GM18526 (cell line): ENCODE measurements around the gene GPX1.

Source experiments
- POLR2A ChIP-seq: IDR thresholded peaks from 3 replicates; pipeline ENCODE4 v1.6.1; 2011; ENCODE audit not compliant: insufficient read length; ENCODE audit errors: extremely low read depth

The GPX1 gene

DNA sequence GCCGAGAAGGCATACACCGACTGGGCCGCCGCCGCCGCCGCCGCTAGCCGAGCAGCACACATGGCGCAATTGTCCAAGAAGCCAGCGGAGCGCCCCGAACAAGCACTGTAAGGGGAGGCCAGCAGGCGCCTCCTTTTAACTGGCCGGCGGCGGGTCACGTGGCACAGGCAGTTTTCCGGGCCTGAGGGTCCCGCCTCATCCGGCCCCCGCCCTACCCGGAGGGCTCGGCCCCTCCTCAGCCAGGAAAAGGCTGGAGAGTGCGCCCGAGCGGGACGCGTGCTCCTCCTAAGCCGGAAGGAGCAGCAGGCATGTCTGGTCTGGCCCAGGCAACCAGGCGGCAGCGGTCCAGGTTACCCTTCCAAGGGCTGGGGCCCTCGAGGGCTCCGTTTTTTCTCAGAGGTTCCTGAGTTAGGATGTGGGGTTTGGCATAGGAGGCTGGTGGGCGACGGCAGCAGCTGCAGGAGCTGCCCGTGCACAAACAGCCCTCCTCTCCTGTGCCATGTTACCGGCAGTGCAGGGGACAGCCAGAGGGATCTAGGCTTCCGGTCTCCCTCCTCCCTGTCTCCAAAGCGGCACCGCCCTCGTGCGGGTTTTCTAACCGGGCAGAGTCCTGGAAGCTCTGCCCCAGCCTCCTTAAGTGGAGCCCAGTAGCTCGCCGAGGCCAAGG, at the start of gene GPX1:
Gene GPX1 (minus strand): TSS at position 137 of the 667 bp plus-strand sequence. CDS start 75 bp downstream, at position 62.
- peak; percentile 91 for TF ChIP-seq POLR2A

DNA sequence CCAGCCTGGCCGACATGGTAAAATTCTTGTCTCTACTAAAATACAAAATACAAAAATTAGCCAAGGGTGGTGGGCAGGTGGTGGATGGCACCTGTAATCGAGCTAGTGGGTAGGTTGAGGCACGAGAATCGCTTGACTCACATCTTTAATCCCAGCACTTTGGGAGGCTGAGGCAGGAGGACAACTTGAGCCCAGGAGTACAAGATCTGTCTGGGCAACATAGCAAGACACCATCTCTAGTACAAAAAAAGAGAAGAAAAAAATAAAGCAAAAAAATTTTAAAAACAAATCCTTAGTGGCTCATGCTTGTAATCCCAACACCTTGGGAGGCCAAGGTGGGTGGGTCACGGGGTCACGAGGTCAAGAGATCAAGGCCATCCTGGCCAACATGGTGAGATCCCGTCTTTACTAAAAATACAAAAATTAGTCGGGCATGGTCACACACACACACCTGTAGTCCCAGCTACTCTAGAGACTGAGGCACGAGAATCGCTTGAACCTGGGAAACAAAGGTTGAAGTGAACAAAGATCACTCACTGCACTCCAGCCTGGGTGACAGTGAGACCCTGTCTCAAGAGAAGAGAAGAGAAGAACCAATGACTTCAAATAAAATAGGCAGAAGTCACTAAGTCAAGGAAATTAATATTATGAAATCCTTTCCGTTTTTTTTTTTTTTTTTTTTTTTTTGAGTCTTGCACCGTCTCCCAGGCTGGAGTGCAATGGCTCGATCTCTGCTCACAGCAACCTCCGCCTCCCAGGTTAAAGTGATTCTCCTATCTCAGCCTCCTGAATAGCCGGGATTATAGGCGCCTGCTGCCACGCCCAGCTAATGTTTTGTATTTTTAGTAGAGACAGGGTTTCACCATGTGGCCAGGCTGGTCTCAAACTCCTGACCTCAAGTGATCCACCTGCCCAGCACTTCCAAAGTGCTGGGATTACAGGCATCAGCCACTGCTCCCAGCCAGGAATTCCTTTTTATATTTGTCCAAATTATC, 48.7 kb upstream of the GPX1 start:
- no peak for TF ChIP-seq POLR2A

- no peak for TF ChIP-seq POLR2A
These were observed 45.7 kb upstream of the GPX1 start for GRCh38 chr3:49403891-49404290.

GRCh38 chr3:49401766-49402165, 43.6 kb upstream of the GPX1 start:
- no peak for TF ChIP-seq POLR2A

- TF ChIP-seq POLR2A: no peak
These were observed 41.3 kb upstream of the GPX1 start for GRCh38 chr3:49399461-49399860.

- no peak for TF ChIP-seq POLR2A
These were observed 39.3 kb upstream of the GPX1 start for GRCh38 chr3:49397470-49397869.

GRCh38 chr3:49389297-49389696, 31.1 kb upstream of the GPX1 start:
- no peak for TF ChIP-seq POLR2A

GRCh38 chr3:49388289-49388820, 30.2 kb upstream of the GPX1 start:
- TF ChIP-seq POLR2A: no peak

DNA sequence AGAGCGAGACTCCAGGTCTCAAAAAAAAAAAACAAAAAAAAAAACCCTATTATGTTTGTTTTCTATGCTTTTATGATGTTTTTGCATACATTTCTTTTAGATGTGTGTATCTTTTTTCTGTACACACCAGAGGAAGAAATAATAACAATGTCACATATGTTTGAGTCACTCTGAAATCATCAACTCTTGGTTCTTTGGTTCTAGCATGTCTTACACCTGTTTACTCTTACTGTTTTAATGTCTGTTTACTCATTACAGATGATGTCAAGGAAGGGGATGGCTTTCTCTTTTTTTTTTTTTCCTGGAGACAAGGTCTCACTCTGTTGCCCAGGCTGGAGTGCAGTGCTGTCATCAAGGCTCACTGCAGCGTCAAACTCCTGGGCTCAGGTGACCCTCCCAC, 29.6 kb upstream of the GPX1 start:
- no peak for TF ChIP-seq POLR2A

- no peak for TF ChIP-seq POLR2A
These were observed 28.1 kb upstream of the GPX1 start for GRCh38 chr3:49386056-49386756.

DNA sequence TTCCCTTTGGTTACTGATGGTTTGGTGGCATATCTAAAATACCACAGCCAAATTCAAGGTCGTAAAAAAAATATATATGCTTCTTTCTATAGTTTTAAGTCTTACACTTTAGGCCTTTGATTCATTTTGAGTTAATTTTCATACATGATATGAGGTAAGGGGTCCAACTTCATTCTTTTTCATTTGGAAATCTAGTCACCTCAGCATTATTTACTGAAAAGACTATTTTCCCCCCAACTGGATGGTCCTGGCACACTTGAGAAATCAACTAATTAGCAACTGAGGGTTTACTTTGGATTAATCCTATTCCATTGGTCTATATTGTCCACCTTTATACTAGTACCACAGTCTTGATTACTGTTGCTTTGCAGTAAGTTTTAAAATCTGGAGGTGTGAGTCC, 27.5 kb upstream of the GPX1 start:
- TF ChIP-seq POLR2A: no peak

DNA sequence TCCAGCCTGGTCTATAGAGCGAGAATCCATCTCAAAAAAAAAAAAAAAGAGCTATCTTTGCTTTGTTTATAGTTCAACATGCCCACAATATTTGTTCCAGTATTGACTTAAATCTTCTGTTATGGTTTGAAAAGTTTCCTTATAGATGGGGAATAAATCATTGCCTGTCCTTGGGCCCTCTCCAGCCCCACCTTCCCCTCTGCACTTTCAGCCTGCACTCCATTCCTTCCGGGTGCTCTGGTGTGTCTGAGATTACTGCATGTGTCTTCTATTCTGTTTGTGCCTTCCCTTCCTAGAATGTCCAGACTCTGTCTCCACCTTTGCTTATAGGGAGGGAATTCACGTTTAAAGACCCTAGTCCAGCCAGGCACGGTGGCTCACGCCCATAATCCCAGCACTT, 25.2 kb upstream of the GPX1 start:
- TF ChIP-seq POLR2A: no peak

DNA sequence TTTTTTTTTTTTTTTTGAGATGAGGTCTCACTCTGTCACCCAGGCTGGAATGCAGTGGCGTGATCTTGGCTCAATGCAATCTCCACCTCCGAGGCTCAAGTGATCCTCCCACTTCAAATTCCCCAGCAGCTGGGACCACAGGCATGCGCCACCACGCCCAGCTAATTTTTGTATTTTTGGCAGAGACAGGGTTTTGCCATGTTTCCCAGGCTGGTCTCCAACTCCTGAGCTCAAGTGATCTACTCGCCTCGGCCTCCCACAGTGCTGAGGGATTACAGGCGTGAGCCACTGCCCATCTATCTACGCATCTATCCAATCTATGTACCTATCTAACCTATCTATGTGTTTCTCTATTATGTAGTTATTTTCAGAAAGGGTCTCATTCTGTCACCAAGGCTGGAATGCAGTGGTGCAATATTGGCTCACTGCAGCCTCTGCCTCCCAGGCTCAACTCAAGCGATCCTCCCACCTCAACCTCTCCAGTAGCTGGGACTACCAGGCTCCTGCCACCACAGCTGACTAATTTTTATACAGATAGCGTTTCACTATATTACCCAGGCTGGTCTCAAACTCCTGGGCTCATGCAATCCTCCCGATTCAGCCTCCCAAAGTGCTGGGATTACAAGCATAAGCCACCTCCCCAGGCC, 20.2 kb upstream of the GPX1 start:
- TF ChIP-seq POLR2A: no peak

GRCh38 chr3:49377483-49377882, 19.3 kb upstream of the GPX1 start:
- no peak for TF ChIP-seq POLR2A

DNA sequence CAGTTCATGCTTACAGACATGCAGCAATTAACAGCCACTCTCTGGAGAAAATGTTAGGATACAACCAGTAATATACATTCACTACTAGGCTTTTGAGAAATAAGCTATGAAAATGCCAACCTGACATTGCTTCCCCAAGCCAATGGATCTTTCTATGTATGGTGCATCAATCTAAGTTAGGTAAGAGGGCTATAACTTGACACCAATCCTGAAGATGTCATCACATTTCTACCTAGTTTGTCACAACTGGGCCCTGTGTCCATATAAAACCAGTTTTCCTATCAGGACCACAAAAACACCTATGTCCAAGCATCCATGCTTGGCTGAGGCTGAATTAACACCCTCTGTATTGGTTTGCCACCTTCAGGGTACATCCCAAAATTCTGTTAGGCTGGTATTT, 13.8 kb upstream of the GPX1 start:
- no peak for TF ChIP-seq POLR2A

- no peak for TF ChIP-seq POLR2A
These were observed 12.6 kb upstream of the GPX1 start for GRCh38 chr3:49370585-49371290.
